ENCODE measurements around the gene TTLL12. TPM values are rescaled to one million over a fixed set of nuclear protein-coding genes. Genes with fewer than 3 reads are reported as not detected.

The TTLL12 gene
- total and polyA plus RNA-seq, 2 of the 8 experiments (the other 6 are each of a cell fraction or from before 2014, with no cell fraction given): 101 to 124 TPM

DNA sequence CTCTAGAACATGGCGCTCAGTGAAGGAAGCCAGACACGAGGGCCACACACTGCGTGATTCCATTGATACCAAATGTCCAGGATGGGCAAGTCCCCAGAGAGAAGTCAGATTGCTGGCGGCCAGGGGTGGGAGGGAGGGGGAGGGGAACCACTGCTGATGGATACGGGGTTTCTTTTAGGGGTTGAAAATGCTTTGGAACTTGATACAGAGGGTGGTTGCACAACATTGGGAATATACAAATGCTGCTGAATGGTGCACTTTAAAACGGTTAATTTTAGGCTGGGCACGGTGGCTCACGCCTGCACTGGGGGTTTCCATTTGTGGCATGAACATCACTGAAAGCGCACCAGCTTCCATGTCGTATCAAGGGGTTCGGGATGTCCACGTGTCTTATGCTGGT, 30.5 kb downstream of the TTLL12 start:
- H3K4me2 ChIP-seq (ENCODE audit: insufficient read depth in 1 of 2, low read depth in 2 of 2, low read length in 2 of 2): no peak overlapping the region
- peaks cover 0 to 13% (median 7%) of the 10 kb centered on the region in 4 experiments; a peak in 3 of 7 replicates for H3K27me3 ChIP-seq (replicated peaks in 1 of 4; ENCODE audit: control insufficient read depth in 3 of 4, extremely low read depth in 1 of 4, insufficient read depth in 3 of 4, low read length in 3 of 4)
- H3K4ac ChIP-seq (replicated peaks; ENCODE audit: insufficient read length, low read depth, low read length): peak overlapping the region; percentile 13
- H4K91ac ChIP-seq (replicated peaks; ENCODE audit: insufficient read length, low read length): peak overlapping the region; percentile 0
- no peak overlapping the region for H2BK120ac ChIP-seq (replicated peaks; ENCODE audit: low read depth, low read length)
- no peaks in the 10 kb centered on the region for H3K79me1 ChIP-seq (ENCODE audit: low read depth, low read length)
- no peaks in the 10 kb centered on the region for H3K36me3 ChIP-seq (ENCODE audit: control insufficient read depth in 2 of 4, insufficient read depth in 4 of 4, low read length in 3 of 4)
- H2BK20ac ChIP-seq (ENCODE audit: low read length): no peak overlapping the region
- H2BK15ac ChIP-seq (ENCODE audit: low read length): no peak overlapping the region
- no peaks in the 10 kb centered on the region for H3K79me2 ChIP-seq (ENCODE audit: control insufficient read depth in 1 of 2, insufficient read depth in 2 of 2, low read length in 2 of 2)
- no peak overlapping the region for H3K27ac ChIP-seq (ENCODE audit: low read depth, low read length)
- H3K4me3 ChIP-seq (ENCODE audit: extremely low read depth in 1 of 4, insufficient read depth in 2 of 4, low read depth in 3 of 4, low read length in 4 of 4): no peak overlapping the region
- H4K5ac ChIP-seq (ENCODE audit: insufficient read length, low read depth, low read length): no peak overlapping the region
- H4K20me1 ChIP-seq (replicated peaks in 1 of 2; ENCODE audit: control insufficient read depth in 1 of 2, insufficient read depth in 2 of 2, low read length in 2 of 2): peaks cover 0 to 2% of the 10 kb centered on the region in 2 experiments
- H3K56ac ChIP-seq (replicated peaks; ENCODE audit: insufficient read length, low read depth, low read length): no peak overlapping the region
- no peaks in the 10 kb centered on the region for H3K9me3 ChIP-seq (ENCODE audit: insufficient read depth in 2 of 2, low read depth in 1 of 2, low read length in 1 of 2)
- TF ChIP-seq HDAC2 (IDR thresholded peaks at IDR 0.05; ENCODE audit: borderline replicate concordance in 1 of 2, low read depth in 2 of 2, low read length in 2 of 2) (no peak), NRF1 (IDR thresholded peaks at IDR 0.05; ENCODE audit: low read depth, low read length) (no peak), FOSL1 (IDR thresholded peaks at IDR 0.05; ENCODE audit: insufficient read depth, low read depth, low read length) (no peak), CHD2 (IDR thresholded peaks at IDR 0.05; ENCODE audit: low read length) (no peak)
- TF ChIP-seq, protein P1, sequence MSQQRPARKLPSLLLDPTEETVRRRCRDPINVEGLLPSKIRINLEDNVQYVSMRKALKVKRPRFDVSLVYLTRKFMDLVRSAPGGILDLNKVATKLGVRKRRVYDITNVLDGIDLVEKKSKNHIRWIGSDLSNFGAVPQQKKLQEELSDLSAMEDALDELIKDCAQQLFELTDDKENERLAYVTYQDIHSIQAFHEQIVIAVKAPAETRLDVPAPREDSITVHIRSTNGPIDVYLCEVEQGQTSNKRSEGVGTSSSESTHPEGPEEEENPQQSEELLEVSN (IDR thresholded peaks at IDR 0.05): no peak
- H3K14ac ChIP-seq (ENCODE audit: insufficient read length): no peak overlapping the region
- no peak overlapping the region for H3K18ac ChIP-seq (ENCODE audit: extremely low read depth, low read length)
- no peak overlapping the region for H2AFZ ChIP-seq (ENCODE audit: low read length)
- ChIA-PET POLR2A (ENCODE audit: partially characterized antibody) (no interaction called here), CTCF (ENCODE audit: partially characterized antibody) (interaction anchor here (0.6 to 1.5 kb wide), 4 partner anchors 7 to 75 kb away, joined by 3 to 5 read pairs (median 4); no protein-coding TSS in a partner anchor)
- H3K4me1 ChIP-seq (replicated peaks in 1 of 4; ENCODE audit: control insufficient read depth in 3 of 4, insufficient read depth in 4 of 4, low read length in 3 of 4): peaks cover 0 to 19% (median 16%) of the 10 kb centered on the region in 4 experiments; a peak in 6 of 7 replicates
- H3K23ac ChIP-seq (ENCODE audit: insufficient read length): no peak overlapping the region
- peak overlapping the region; percentile 43; the same call in 1 of the 2 replicates for H4K8ac ChIP-seq (ENCODE audit: extremely low read depth, insufficient read depth, low read length)
- H2BK5ac ChIP-seq (ENCODE audit: low read depth, low read length): no peak overlapping the region
- H2AK5ac ChIP-seq (ENCODE audit: low read depth, low read length): 0 out of 2 replicates have a peak overlapping the region, but pooled peaks have one; percentile 32
- peaks cover 11% of the 10 kb centered on the region; the same call in 1 of the 2 replicates for H3K23me2 ChIP-seq (ENCODE audit: low read depth, low read length)
- FAIRE-seq (no peak), DNase-seq (ENCODE audit: low read depth in 1 of 2, low spot score in 2 of 2) (no peak)
- WGBS, 2 experiments (ENCODE audit: extremely low coverage in 1 of 2, insufficient coverage in 1 of 2, insufficient read length in 1 of 2, insufficient replicate concordance in 2 of 2, low coverage in 1 of 2, low lambda C conversion rate in 2 of 2, missing lambda C conversion rate in 1 of 2): 75% methylated on average over 9 of the region's 12 CpGs; no CpG with 5 or more reads in 1 of the 2 experiments
- H3K9ac ChIP-seq (replicated peaks in 1 of 4; ENCODE audit: extremely low read depth in 1 of 4, low read depth in 3 of 4, low read length in 3 of 4): no peak overlapping the region
- 0 out of 2 replicates have a peak overlapping the region, but pooled peaks have one; percentile 60 for H2BK12ac ChIP-seq (ENCODE audit: low read depth, low read length)
